ENCODE results near the gene GM2A.

DNA sequence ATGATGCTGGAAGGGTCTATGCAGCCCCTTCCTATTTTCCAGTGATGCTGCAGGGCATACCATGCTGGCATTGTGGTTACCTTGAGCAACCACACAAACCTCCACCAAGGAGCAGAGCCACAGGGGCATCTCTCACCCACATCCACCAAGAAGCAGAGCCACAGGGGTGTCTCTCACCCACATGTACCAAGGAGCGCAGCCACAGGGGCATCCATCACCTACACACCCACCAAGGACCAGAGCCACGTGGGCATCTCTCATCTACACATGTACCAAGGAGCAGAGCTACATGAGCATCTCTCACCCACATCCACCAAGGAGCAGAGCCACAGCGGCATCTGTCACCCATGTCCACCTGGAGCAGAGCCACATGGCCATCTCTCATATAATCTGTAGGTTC lies 8.8 kb upstream of the GM2A start:
- TF ChIP-seq CTCF (IDR thresholded peaks at IDR 0.05) = no peak
- no peak for TF ChIP-seq POLR2AphosphoS5 (IDR thresholded peaks at IDR 0.05)
- TF ChIP-seq EP300 (IDR thresholded peaks at IDR 0.05) = no peak

All from esophagus muscularis mucosa (tissue), 4 donors.